GM18907 (cell line): ENCODE measurements around the gene SGK1.

ENCODE experiments used
- ATAC-seq: cut with Tn5 transposase; IDR thresholded peaks from one replicate; pipeline ENCODE4 v1.9.1; 2021; ENCODE audit warnings: mild to moderate bottlenecking, moderate library complexity; ENCODE audit not compliant: unreplicated experiment

SGK1 gene

GRCh38 chr6:134173366-134173725 lies 144.6 kb downstream of the SGK1 start:
- no peak for ATAC-seq

DNA sequence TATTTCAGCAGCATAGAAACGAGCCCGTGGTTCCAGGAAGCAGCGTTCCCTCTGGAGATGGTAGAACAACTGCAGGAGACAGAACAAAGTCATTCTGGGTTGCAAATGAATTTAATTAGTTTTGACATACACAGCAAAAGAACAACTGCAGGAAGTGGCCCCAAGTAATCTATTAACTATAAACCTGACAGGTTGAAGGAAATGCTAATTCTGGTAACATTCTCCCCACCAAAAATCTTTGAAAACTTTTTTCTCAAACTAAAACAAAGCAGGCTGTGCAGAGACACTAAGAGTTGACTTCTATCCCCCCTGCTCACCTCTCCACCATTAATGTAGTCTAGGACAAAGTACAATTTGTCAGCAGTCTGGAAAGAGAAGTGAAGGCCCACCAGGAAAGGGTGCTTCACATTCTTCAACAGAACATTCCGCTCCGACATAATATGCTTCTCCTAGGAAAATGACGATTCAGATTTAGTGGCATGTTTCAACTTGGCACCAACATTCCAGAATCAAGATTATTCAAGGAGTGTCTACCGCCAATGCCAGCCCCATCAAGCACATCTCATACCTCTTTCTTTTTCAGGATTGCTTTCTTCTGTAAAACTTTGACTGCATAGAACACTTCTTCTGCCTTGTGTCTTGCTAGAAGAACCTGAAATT lies 145.1 kb downstream of the SGK1 start:
- no peak for ATAC-seq

DNA sequence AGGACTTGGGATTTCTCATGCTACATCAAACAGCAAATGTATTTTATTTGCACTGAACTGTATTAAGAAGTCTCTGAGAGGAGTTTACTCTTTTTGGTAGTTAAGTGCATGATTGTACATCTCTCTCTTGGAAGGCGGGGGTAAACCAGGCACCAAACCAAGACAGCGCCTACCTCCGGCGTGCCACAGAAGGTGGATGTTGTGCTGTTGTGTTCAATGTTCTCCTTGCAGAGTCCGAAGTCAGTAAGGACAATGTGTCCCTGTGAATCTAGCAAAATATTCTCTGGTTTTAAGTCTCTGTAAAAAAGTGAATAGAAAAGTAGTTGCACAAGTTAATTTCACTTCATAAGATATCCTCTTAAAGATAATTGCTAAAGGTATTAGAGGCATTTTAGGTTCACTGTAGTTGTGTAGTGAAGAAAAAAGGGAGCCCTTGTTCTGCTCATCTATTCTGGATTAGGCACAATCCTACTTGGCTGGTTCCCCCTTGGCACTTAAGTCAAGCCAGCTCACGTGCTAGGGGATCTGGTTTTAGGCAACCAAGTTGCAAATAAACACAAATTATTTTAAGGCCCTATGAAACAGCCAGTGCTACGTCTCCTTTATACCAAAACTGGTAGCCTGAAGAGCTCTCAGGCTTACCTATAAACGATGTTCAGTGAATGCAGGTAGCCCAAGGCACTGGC lies 145.7 kb downstream of the SGK1 start:
- ATAC-seq, result no peak

- ATAC-seq, result no peak
Observed at GRCh38 chr6:134171517-134171916, 146.4 kb downstream of the SGK1 start.

GRCh38 chr6:134170844-134171243 lies 147.1 kb downstream of the SGK1 start:
- ATAC-seq, result no peak

DNA sequence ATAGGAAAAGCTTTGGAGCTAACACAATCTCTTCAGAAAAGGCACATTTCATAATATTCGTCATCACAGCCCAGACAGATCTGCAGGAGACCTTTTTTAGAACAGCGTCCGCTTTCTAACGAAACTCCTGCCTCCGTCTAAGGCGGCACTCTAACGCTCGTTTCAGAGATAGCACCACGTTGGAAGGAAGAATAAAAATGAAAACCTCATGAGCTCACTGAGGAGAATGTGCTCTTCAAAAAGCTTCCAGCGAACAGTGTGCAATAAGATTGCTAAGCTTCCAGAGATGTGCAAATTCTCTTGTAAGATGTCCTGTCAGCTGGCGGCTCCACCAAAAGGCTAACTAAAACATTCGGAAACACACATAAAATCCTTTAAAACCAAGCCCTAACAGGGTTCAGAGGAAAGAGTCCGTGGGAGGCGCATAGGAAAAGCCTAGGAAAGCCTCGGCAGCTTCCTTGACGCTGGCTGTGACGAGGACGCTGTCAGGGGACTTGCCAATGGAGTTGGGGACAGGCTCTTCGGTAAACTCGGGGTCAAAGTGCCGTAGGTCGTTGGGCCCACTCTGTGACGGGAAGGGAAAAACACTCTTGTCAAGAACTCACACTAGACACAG lies 147.9 kb downstream of the SGK1 start:
- ATAC-seq, result no peak

GRCh38 chr6:134168590-134169208 lies 149.2 kb downstream of the SGK1 start:
- ATAC-seq, result no peak

- no peak for ATAC-seq
Observed at GRCh38 chr6:134166511-134167261, 151.2 kb downstream of the SGK1 start.

DNA sequence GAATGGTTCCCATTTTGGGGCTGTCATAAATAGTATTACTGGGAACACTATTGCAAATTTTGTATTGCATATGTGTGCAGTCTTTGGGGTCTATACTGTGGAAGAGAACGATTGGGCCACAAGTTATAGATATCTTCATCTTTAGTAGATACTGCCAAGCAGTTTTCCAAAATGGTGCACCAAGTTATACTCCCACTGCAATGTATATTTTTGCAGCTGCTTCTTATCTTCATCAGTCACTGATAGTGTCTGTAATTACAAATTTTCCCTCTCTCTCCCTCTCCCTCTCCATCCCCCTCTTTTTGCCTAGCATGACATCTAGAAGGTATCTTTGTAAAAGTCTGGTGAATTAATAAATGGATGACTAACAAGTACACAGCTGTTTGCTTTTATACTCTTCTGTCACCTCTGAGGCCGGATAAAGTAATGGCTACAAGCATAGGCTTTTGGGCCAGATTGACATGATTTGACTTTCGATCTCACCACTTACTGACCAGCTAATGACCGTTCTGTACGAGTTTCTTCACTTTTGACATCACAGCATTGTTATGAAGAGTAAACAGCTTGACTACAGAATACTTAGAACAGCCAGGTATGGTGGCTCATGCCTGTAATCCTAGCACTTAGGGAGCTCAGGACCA lies 152.2 kb downstream of the SGK1 start:
- ATAC-seq, result no peak

DNA sequence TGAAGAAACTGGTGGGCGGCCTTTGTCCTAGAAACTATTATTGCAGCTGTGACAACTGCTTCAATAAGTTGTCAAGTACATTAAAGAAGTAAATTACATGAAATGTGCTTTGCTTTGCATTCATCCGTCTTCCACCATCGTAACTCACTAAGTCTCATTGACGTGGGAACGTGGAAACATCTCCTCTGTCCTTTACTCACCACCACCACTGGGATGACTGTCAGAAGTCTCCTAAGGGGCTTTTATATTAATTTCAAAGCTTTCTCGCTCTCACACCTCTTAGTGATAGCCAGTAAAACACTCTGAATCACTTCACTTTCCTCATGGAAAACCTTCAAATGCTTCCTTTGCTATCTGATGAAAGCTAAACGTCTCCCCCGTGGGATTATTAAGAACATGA lies 153.6 kb downstream of the SGK1 start:
- no peak for ATAC-seq

- ATAC-seq, result no peak
Observed at GRCh38 chr6:134162932-134163331, 155.0 kb downstream of the SGK1 start.

DNA sequence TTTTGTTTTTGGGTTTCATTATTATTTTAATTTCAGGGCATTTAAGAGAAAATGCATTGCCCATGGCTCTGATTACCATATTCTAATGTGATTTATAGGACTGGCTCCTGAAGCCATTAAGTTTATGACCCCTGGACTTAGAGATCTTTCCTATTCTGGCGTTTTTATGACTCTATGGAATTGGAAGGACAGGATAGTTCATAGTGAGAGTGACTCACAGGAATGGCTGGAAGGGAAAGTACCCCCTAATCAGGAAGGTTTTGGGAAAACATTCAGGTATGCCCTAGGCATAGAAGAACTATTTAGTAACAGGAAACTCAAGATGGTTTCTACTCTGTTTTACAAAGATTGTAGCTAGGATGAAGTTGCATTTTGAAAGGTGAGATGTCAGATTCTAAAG lies 156.9 kb downstream of the SGK1 start:
- no peak for ATAC-seq

- ATAC-seq, result no peak
Observed at GRCh38 chr6:134152767-134153485, 165.0 kb downstream of the SGK1 start.

DNA sequence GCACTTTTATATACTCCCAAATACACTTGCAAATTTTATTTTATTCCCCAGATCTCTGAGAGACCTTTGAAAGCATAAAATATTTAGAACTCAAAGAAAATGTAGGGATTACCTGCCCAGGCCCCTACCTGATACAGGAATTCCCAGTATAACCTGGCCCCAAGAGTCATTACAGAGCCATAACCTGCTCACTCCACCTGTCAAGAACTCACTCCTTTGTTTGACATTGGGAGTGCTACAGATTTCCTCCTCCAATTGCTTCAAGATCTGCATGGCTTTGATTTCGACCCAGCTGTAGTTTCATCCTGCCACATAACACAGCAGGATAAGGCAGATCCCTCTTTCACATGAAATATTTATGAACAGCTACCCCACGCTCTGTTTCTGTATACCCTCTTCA lies 169.3 kb downstream of the SGK1 start:
- ATAC-seq, result no peak

GRCh38 chr6:134147034-134147533 lies 170.8 kb downstream of the SGK1 start:
- ATAC-seq, result no peak

GRCh38 chr6:134146268-134147033 lies 171.5 kb downstream of the SGK1 start:
- ATAC-seq, result no peak

- ATAC-seq, result no peak
Observed at GRCh38 chr6:134145786-134146185, 172.1 kb downstream of the SGK1 start.

GRCh38 chr6:134138226-134138975 lies 179.5 kb downstream of the SGK1 start:
- ATAC-seq, result no peak
